Measurements from ENCODE around the gene RGPD4.

DNA sequence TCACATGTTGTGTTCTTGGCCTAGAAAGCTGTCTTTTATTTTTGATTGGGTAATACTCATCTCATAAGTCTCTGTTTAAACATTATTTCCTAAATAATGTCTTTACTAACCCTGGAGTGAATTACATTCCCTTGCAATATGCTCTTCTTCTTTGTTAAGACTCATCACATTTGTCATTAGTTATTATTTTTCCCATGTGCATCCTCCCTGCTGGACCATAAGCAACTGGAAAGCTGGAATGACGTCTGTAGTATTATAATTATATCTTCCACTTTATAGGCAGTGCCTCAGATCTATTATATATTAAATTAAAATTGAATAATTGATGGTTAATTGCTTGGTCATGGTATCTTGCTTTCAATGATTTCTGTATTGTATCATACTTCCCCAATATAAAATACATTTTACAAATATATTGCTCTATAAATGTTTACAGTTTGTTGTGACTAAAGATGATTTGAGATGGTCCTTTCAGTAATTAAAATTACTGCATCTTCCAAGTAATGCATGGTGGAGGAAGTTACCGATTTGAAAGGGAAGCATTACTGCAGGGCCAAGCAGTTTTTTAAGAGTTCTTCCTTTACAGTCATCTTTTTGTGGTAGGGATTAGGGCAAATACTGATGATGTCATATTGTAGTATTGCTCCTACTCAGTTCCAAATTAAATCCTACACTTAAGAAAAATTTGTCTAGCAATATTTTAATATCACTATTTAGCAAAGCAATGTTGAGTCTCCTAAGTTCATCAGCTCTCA lies 2.1 kb upstream of the RGPD4 start:
- no peak for TF ChIP-seq CTCF (IDR thresholded peaks at IDR 0.05)
- no peak for TF ChIP-seq EZH2 (IDR thresholded peaks at IDR 0.05; ENCODE audit: borderline replicate concordance, insufficient read depth, low read depth, low read length, poor library complexity, severe bottlenecking)
